Measurements from ENCODE around the gene ANO6. TPM values are rescaled to one million over a fixed set of nuclear protein-coding genes. Genes with fewer than 3 reads are reported as not detected.

Gene ANO6
- total RNA-seq, 1 experiment from 2014 or later: 51.4 TPM

- Histone ChIP-seq H3K4me3 (no peak overlapping the region), H3K9me3 (ENCODE audit: insufficient read depth, low read depth) (no peaks in the 10 kb centered on the region), H3K4me2 (no peak overlapping the region), H3F3A (ENCODE audit: insufficient read depth, low read depth) (no peaks in the 10 kb centered on the region), H3K27ac (no peak overlapping the region), H4K20me1 (ENCODE audit: insufficient read depth) (peaks cover 3% of the 10 kb centered on the region; the same call in 1 of the 2 replicates), H3K4me1 (replicated peaks; ENCODE audit: insufficient read depth) (no peaks in the 10 kb centered on the region), H3K36me3 (ENCODE audit: low read depth) (peaks cover 24% of the 10 kb centered on the region), H3K27me3 (ENCODE audit: insufficient read depth, low read depth) (no peaks in the 10 kb centered on the region), H3K79me2 (ENCODE audit: low read depth) (peaks cover 9% of the 10 kb centered on the region; the same call in 1 of the 2 replicates), H3K9me2 (ENCODE audit: insufficient read depth) (no peaks in the 10 kb centered on the region), H2AFZ (no peak overlapping the region)
- no TSS peak for BruUV-seq (replicated peaks)
- DNase-seq: no peak
- TF ChIP-seq EZH2 (IDR thresholded peaks at IDR 0.05; ENCODE audit: low read depth): no peak
- TF ChIP-seq CTCF (conservative IDR thresholded peaks at IDR 0.05): no peak
- intact Hi-C loops (cut with micrococcal nuclease; ENCODE audit: unreplicated experiment): no loop called here
- ChIA-PET POLR2A (ENCODE audit: unreplicated experiment) (no interaction called here), CTCF (no interaction called here)
These were observed 118.5 kb downstream of the ANO6 start for GRCh38 chr12:45334396-45334795.

GRCh38 chr12:45336331-45336730 is 120.4 kb downstream of the ANO6 start:
- H3K27me3 ChIP-seq (ENCODE audit: insufficient read depth, low read depth): no peaks in the 10 kb centered on the region
- ChIA-PET CTCF (no interaction called here), POLR2A (ENCODE audit: unreplicated experiment) (no interaction called here)
- no peaks in the 10 kb centered on the region for H3K9me3 ChIP-seq (ENCODE audit: insufficient read depth, low read depth)
- TF ChIP-seq CTCF (conservative IDR thresholded peaks at IDR 0.05): no peak
- TF ChIP-seq EZH2 (IDR thresholded peaks at IDR 0.05; ENCODE audit: low read depth): no peak
- H3K36me3 ChIP-seq (ENCODE audit: low read depth): peaks cover 26% of the 10 kb centered on the region
- H3F3A ChIP-seq (ENCODE audit: insufficient read depth, low read depth): no peaks in the 10 kb centered on the region
- H3K4me3 ChIP-seq: no peak overlapping the region
- intact Hi-C loops (cut with micrococcal nuclease; ENCODE audit: unreplicated experiment): no loop called here
- peaks cover 9% of the 10 kb centered on the region; the same call in 1 of the 2 replicates for H3K79me2 ChIP-seq (ENCODE audit: low read depth)
- no TSS peak for BruUV-seq (replicated peaks)
- H3K4me2 ChIP-seq: no peak overlapping the region
- peak in 1 of 2 experiments; percentile 47 for DNase-seq
- H3K27ac ChIP-seq: no peak overlapping the region
- H3K4me1 ChIP-seq (replicated peaks; ENCODE audit: insufficient read depth): no peaks in the 10 kb centered on the region
- H3K9me2 ChIP-seq (ENCODE audit: insufficient read depth): no peaks in the 10 kb centered on the region
- H4K20me1 ChIP-seq (ENCODE audit: insufficient read depth): no peaks in the 10 kb centered on the region; the same call in 1 of the 2 replicates
- no peak overlapping the region for H2AFZ ChIP-seq

- no peaks in the 10 kb centered on the region for H3F3A ChIP-seq (ENCODE audit: insufficient read depth, low read depth)
- no peak overlapping the region for H3K4me2 ChIP-seq
- CTCF ChIA-PET: no interaction called here
These were observed 121.1 kb downstream of the ANO6 start for GRCh38 chr12:45336762-45337596.

More at GRCh38 chr12:45336762-45337596, 121.1 kb downstream of the ANO6 start:
- H3K4me1 ChIP-seq (replicated peaks; ENCODE audit: insufficient read depth): no peaks in the 10 kb centered on the region
- H3K27ac ChIP-seq: no peak overlapping the region
- DNase-seq: no peak
- intact Hi-C loops (cut with micrococcal nuclease; ENCODE audit: unreplicated experiment): no loop called here
- TF ChIP-seq EZH2 (IDR thresholded peaks at IDR 0.05; ENCODE audit: low read depth): no peak
- TF ChIP-seq CTCF (conservative IDR thresholded peaks at IDR 0.05): no peak
- H3K27me3 ChIP-seq (ENCODE audit: insufficient read depth, low read depth): no peaks in the 10 kb centered on the region
- no TSS peak for BruUV-seq (replicated peaks)
- POLR2A ChIA-PET (ENCODE audit: unreplicated experiment): no interaction called here
- peaks cover 20% of the 10 kb centered on the region for H3K36me3 ChIP-seq (ENCODE audit: low read depth)
- H3K9me3 ChIP-seq (ENCODE audit: insufficient read depth, low read depth): no peaks in the 10 kb centered on the region
- no peaks in the 10 kb centered on the region; the same call in 1 of the 2 replicates for H4K20me1 ChIP-seq (ENCODE audit: insufficient read depth)
- H3K9me2 ChIP-seq (ENCODE audit: insufficient read depth): no peaks in the 10 kb centered on the region
- no peak overlapping the region for H3K4me3 ChIP-seq
- no peak overlapping the region for H2AFZ ChIP-seq
- peaks cover 9% of the 10 kb centered on the region; the same call in 1 of the 2 replicates for H3K79me2 ChIP-seq (ENCODE audit: low read depth)
